T-helper 2 cell treated with Interferon-gamma antibody and Interleukin-4, amounts not matched to agents 100 ng/mL and 5 ng/mL, for 36 hours (primary cell): ENCODE results near the gene MUSK. TPM values are rescaled to one million over a fixed set of nuclear protein-coding genes. Genes with fewer than 3 reads are reported as not detected.
"Not testable (repeated sequence)": the region's sequence is repeated elsewhere in the genome, so short reads cannot be mapped to it uniquely, and the experiment has no call there.

ENCODE experiments used
- intact Hi-C: fragments of 100-400 bp; cut with micrococcal nuclease; formaldehyde crosslinking; loops from one replicate; pipeline ENCODE4 v1.15.1; 2023
- total RNA-seq: library from RNA; stranded (reverse); gene quantifications from 2 replicates; pipeline ENCODE4 v1.2.3, GENCODE V29; 2022

The MUSK gene
- total RNA-seq, 1 donor from 2014 or later: not detected

- intact Hi-C loops: no loop called here
These were observed 140.5 kb downstream of the MUSK start for GRCh38 chr9:110809038-110809595.

DNA sequence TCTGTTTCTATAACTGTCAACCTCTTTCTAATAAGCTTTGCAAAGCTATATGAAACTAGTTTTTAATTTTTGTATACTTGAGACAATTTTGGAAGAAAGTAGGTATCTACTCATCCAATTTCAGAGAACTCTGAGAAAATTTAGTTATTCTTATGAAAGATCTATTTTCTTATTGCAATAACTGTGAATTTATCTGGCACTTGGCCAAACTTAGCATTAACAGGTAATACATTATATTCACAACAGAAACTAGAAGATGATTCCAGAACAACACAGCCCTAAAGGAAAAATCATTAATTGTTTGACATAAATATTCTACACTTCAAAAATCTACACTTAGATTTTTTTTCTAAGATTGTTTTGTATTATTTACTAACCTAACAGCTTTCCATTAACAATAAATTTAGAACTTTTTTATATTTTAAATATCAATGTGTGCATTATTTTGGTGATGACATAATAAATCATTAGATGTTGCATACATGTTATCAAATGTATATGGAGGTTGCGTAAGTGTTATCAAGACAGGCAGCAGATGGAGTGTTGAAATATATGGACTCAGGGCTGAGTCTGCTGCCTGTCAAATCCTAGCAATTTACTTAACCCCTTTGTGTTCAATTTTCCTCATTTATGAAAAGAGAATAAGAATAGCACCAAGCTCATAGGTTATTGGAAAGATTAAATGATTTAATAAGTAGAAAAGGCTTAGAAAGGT, 141.8 kb downstream of the MUSK start:
- intact Hi-C loops: no loop called here

GRCh38 chr9:110812886-110813285, 144.3 kb downstream of the MUSK start:
- intact Hi-C loops: no loop called here

- intact Hi-C loops: no loop called here
These were observed 145.6 kb downstream of the MUSK start for GRCh38 chr9:110814159-110814558.

GRCh38 chr9:110815361-110815760, 146.8 kb downstream of the MUSK start:
- intact Hi-C loops: no loop called here

GRCh38 chr9:110820381-110820780, 151.8 kb downstream of the MUSK start:
- intact Hi-C loops: no loop called here

DNA sequence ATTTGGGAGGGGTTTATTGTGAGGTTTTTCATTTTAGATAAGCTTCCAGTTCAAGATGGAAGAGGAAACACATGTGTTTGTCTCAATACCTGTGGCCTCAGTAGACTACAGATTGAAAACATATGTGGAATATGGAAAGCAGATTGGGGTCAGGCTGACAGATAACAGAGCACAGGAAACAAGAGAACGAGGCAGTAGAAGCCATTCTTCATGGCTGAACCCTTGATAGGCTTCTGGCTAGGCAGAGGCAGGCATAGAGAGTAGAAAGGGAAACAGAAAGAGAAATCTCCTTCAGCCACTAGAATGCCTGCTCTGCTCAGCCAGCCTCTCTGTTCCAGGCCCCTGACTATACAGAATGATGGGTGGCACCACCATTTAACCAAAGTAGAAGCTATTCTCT, 152.5 kb downstream of the MUSK start:
- intact Hi-C loops: no loop called here

- intact Hi-C loops: not testable (repeated sequence)
These were observed 156.5 kb downstream of the MUSK start for GRCh38 chr9:110825129-110825528.

DNA sequence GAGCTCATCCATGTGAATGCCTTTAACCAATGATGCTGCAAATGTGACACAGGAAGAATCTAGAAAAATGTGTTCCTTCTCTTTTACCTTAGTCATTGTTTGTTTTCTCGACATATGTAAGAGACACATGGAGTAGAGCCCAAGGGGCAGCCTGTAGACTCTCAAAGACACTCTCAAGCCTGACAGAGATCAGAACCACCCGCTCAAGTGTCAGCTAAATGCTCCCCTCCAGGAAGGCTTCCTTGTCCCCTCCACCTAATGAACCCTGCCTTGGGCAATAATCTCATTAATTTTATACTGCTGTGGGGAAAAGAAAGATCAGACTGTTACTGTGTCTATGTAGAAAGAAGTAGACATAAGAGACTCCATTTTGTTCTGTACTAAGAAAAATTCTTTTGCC, 157.4 kb downstream of the MUSK start:
- intact Hi-C loops: no loop called here

DNA sequence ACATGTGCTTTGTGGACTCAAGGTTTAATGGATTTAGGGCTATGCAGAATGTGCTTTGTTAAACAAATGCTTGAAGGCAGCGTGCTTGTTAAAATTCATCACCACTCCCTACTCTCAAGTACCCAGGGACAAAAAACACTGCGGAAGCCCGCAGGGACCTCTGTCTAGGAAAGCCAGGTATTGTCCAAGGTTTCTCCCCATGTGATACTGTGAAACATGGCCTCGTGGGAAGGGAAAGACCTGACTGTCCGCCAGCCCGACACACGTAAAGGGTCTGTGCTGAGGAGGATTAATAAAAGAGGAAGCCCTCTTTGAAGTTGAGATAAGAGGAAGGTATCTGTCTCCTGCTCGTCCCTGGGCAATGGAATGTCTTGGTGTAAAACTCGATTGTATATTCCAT, 157.8 kb downstream of the MUSK start:
- intact Hi-C loops: not testable (repeated sequence)

DNA sequence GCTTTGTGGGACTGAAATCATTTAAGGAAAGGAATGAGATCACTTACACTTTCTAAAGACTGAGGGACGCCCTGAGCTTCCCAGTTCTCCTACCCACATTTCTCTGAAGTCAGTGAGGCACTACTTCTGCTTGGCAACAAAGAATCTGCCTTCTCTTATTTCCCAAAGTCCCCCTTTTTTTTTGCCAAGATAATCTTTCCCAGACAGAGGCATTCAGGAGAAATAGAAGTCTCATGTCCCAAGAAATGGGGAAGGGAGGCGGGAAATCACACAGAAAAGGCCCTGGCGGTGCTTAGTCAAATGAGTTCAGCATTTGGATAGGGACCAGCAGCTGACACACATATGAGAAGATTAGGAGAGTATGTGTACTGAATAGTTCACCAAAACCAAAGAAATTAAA, 159.7 kb downstream of the MUSK start:
- intact Hi-C loops: no loop called here

- intact Hi-C loops: no loop called here
These were observed 161.9 kb downstream of the MUSK start for GRCh38 chr9:110830495-110830894.

- intact Hi-C loops: no loop called here
These were observed 164.3 kb downstream of the MUSK start for GRCh38 chr9:110832926-110833325.

GRCh38 chr9:110835404-110835803, 166.8 kb downstream of the MUSK start:
- intact Hi-C loops: no loop called here

GRCh38 chr9:110835859-110836271, 167.3 kb downstream of the MUSK start:
- intact Hi-C loops: no loop called here

GRCh38 chr9:110837401-110838005, 168.9 kb downstream of the MUSK start:
- intact Hi-C loops: no loop called here

- intact Hi-C loops: no loop called here
These were observed 173.6 kb downstream of the MUSK start for GRCh38 chr9:110842169-110842568.

DNA sequence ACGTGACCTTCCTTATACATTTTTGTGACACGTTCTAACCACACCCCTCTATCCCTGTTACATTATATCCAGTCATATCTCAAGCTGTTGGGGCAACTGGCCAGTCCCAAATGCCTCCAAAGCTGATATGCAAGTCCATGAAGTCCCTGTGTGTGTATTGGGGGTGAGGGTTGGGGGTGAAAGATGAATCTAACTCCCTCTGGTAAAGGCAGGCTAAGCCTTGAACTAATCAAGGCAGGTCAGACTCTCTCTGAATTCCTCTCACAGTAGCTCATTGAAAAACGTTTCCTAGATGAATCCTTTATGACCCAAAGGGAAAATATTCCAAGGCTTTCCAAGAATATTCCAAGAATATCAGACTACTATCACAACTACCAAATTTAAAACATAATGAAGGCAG, 174.4 kb downstream of the MUSK start:
- intact Hi-C loops: loop anchor here (1.0 kb wide), 1 partner anchor 41 kb away; no protein-coding TSS in a partner anchor

DNA sequence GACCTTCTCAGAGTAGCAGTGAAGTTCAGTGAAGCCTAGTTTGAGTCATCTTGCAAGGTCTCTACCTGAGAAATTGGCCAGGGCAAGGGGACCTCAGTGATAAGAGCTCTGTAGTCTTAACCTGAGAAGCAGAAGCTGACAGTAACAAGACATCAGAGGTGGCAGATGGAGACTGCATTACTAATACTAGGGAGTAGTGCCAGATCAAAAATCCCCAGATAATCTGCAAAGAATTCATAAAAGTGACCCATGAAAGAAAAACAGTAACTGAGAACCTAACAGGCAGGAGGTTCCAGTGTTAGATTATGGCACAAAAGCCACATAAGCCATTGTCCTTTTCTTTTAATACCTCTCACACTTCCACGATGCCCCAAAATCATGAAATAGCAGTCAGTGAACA, 175.5 kb downstream of the MUSK start:
- intact Hi-C loops: no loop called here

GRCh38 chr9:110846215-110846614, 177.6 kb downstream of the MUSK start:
- intact Hi-C loops: no loop called here

GRCh38 chr9:110847671-110848070, 179.1 kb downstream of the MUSK start:
- intact Hi-C loops: no loop called here

- intact Hi-C loops: no loop called here
These were observed 182.0 kb downstream of the MUSK start for GRCh38 chr9:110850401-110851135.
